GM18951 (cell line): ENCODE measurements around the gene VPS16.

Experiments used
- POLR2A ChIP-seq: IDR thresholded peaks from 4 replicates; pipeline ENCODE4 v1.6.1; 2011; ENCODE audit warnings: mild to moderate bottlenecking; ENCODE audit not compliant: insufficient read length, insufficient read depth; ENCODE audit errors: extremely low read depth
- in situ Hi-C: fragments of 300-500 bp; cut with MboI; formaldehyde crosslinking; loops from one replicate; pipeline ENCODE4 v1.12.0; 2022; ENCODE audit warnings: low sequenced_read_pairs, mixed read lengths, inconsistent platforms; ENCODE audit not compliant: unreplicated experiment

The VPS16 gene

GRCh38 chr20:2900845-2901592 is 60.5 kb downstream of the VPS16 start:
- no peak for TF ChIP-seq POLR2A
- in situ Hi-C loops, result no loop called here

DNA sequence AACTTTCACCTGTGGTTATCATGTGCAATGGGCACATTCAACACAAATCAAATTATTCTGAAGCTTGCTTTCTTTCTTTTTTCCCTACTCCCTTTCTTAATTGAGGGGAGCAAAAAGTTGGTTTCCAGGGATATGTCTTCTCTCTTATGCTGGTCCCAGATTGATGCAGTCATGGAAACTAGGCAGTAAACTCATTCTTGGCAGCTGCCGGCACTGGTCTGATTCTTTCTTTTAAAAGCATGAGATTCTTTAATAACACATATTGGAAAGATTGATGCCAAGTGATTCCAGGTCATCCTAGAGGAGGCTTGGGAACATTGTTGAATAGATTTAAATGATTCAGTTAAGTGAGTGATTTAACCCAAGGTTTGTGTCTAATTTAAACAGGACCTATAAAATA is 61.7 kb downstream of the VPS16 start:
- in situ Hi-C loops, result no loop called here
- no peak for TF ChIP-seq POLR2A

DNA sequence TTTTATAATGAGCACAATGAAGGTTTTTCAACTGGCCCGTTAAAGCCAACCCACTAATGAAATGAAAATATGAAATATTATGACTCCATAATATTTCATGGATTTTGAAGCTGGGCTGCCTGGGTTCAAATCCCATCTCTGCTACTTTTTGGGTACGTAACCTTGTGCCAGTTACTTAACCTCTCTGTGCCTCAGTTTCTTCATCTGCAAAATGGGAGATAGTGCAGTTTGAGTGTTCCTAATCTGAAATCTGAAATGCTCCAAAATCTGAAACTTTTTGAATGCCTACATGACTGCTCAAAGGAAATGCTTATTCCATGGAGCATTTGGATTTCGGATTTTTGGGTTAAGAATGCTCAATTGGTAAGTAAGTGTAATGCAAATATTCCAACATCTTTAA is 62.3 kb downstream of the VPS16 start:
- no peak for TF ChIP-seq POLR2A
- in situ Hi-C loops, result no loop called here

DNA sequence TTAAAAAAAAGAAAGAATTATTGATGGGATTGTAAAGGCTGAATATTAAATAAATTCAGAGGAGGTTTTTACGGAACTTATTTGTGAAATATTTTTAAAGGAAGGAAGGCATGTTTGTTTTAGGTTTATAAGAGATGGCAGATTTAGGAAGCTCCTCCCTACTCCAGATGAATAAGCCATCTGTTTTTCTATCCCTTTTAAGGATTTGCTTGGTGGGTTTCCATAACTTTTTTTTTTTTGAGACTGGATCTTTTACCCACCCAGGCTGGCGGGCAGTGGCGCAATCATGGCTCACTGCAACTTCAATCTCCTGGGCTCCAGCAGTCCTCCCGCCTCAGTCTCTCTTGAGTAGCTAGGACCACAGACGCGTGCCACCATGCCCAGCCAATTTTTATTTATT is 63.1 kb downstream of the VPS16 start:
- in situ Hi-C loops, result no loop called here

GRCh38 chr20:2907519-2907918 is 67.0 kb downstream of the VPS16 start:
- in situ Hi-C loops, result no loop called here
- no peak for TF ChIP-seq POLR2A

More for the DNA sequence above, 63.1 kb downstream of the VPS16 start:
- TF ChIP-seq POLR2A, result no peak

- TF ChIP-seq POLR2A, result no peak
- in situ Hi-C loops, result no loop called here
Observed at GRCh38 chr20:2909953-2910352, 69.4 kb downstream of the VPS16 start.

DNA sequence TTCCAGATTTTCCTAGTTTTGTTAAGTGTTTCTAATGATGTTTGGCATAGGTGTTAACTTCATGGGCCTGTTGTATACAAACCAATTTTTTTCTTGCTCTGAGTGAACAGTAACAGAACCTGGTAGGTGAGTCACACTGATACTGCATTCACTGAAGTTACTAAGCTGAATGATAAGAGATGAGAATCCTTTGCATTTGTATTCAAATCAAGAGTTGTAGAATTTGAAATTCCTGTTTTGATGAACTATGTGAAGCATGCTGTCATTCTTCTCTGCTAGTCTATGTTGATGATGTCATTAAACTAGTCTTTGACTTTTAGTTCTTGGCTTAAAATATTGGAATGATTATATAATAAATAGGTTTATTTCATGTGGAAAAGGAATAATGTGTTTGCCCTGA is 70.7 kb downstream of the VPS16 start:
- in situ Hi-C loops, result no loop called here
- TF ChIP-seq POLR2A, result no peak

GRCh38 chr20:2914160-2914559 is 73.6 kb downstream of the VPS16 start:
- no peak for TF ChIP-seq POLR2A
- in situ Hi-C loops, result no loop called here
